Choroid plexus epithelial cell (primary cell): ENCODE measurements around the gene AP1M2.

Experiments
- DNase-seq: peaks from one replicate; pipeline ENCODE4 v3.0.0-alpha.2; 2010; ENCODE audit warnings: low read depth
- H3K4me3 ChIP-seq: 2 replicates; pipeline ENCODE4 v1.5.1; 2011; ENCODE audit warnings: low read depth, mild to moderate bottlenecking, control low read depth, low read length, moderate library complexity
- TF ChIP-seq, protein P1 (sequence below): conservative IDR thresholded peaks from 2 replicates; pipeline ENCODE4 v1.5.1; 2011; ENCODE audit warnings: low read depth, mild to moderate bottlenecking, control low read depth, inconsistent platforms, low read length, moderate library complexity

Gene AP1M2

DNA sequence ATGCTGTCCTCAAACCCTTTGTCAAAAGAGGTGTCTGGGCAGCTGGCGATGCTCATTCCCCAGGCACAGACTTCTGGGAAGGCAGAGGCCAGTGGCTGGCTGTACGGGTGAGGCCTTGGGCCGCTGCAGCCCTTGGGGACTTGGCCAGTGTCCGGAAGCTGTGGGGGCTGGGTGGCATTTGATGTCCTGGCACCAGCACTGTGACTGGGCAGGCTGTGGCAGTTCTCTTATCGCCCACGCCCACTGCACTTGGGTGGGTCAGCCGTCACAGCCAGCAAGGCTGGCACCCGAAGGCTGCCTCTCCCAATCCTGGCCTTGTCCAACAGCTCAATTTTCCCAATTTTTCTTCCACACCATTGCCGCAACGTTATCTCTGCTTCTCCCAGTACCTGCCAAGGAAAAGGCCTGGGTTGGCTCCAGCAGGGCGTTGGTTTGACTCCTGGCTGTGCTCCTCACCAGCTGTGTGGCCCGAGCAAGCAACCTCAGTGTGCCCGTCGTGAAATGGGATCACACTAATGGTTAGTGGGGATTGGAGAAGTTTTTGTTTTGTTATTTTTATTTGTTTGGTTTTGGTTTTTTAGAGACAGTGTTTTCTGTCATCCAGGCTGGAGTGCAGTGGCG is 25.5 kb upstream of the AP1M2 start:
- TF ChIP-seq, protein P1, sequence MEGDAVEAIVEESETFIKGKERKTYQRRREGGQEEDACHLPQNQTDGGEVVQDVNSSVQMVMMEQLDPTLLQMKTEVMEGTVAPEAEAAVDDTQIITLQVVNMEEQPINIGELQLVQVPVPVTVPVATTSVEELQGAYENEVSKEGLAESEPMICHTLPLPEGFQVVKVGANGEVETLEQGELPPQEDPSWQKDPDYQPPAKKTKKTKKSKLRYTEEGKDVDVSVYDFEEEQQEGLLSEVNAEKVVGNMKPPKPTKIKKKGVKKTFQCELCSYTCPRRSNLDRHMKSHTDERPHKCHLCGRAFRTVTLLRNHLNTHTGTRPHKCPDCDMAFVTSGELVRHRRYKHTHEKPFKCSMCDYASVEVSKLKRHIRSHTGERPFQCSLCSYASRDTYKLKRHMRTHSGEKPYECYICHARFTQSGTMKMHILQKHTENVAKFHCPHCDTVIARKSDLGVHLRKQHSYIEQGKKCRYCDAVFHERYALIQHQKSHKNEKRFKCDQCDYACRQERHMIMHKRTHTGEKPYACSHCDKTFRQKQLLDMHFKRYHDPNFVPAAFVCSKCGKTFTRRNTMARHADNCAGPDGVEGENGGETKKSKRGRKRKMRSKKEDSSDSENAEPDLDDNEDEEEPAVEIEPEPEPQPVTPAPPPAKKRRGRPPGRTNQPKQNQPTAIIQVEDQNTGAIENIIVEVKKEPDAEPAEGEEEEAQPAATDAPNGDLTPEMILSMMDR, result no peak
- H3K4me3 ChIP-seq, result no peak overlapping the region
- DNase-seq, result no peak

DNA sequence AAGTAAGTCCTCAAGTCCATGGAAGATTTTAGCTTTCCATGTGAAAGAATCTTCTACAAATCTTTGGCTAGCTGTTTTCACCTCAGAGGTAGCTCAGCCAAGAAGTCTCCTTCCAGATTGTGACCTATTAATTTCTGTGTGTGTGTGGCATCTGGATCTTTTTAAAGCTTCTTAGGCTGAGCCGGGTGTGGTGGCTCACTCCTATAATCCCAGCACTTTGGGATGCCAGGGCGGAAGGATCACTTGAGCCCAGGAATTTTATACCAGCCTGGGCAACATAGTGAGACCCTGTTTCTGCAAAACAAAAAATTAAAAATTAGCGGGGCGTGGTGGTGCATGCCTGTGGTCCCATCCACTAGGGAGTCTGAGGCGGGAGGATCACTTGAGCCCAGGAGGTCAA is 24.8 kb upstream of the AP1M2 start:
- no peak for DNase-seq
- no peak overlapping the region for H3K4me3 ChIP-seq
- TF ChIP-seq, protein P1, result no peak

DNA sequence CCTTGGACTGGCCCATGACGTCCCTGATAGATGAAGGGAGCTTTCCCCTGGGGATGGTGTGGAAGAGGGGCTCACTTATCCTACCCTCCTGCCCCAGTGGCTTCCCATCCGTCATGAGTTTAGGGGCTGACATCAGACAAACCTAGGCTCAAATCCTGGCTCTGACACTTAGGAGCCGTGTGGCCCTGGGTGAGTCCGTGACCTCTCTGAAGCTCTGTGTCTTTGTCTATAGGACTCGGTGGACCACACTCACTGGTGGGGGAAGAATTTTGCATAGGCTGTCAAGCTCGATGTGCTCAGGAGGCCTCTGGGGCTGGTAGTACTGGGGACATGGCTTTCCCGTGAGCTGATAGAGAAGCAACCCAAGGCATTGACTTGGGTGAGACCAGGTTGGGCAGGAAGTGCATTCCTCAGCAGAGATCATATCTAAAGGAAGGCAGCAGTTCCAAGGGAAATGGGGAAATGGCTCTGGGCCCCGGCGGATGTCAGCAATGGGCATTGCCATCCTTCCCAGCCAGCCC is 17.4 kb upstream of the AP1M2 start:
- H3K4me3 ChIP-seq, result no peak overlapping the region
- TF ChIP-seq, protein P1, result no peak
- no peak for DNase-seq

DNA sequence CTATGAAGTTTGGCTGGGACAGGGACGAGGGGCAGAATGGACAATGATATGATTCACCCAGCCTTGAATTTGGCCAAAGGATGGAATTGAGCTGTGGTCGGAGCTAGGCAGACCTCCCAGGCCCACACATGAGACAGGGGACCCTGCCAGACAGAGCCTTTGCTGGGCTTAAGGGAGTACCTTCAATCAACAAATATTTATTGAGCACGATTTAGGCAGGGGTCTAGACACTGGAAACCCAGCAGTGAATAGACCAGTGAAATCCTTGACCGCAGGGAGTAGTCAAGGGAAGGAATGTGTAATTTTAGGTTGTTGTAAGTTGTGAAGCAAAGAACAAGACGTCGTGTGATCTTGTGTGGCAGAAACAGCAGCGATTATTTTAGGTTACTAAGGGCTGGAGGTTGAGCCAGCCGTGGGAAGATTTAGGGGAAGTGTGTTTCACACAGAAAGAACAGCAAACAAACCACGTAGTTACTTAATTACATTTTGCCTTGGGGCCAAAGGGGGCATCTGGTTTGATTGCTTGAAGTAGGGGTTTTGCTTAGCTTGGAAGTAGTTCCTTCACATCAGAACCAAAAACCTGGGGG is 16.9 kb upstream of the AP1M2 start:
- TF ChIP-seq, protein P1, result no peak
- DNase-seq, result peak; percentile 69
- H3K4me3 ChIP-seq, result peak overlapping the region; percentile 99

DNA sequence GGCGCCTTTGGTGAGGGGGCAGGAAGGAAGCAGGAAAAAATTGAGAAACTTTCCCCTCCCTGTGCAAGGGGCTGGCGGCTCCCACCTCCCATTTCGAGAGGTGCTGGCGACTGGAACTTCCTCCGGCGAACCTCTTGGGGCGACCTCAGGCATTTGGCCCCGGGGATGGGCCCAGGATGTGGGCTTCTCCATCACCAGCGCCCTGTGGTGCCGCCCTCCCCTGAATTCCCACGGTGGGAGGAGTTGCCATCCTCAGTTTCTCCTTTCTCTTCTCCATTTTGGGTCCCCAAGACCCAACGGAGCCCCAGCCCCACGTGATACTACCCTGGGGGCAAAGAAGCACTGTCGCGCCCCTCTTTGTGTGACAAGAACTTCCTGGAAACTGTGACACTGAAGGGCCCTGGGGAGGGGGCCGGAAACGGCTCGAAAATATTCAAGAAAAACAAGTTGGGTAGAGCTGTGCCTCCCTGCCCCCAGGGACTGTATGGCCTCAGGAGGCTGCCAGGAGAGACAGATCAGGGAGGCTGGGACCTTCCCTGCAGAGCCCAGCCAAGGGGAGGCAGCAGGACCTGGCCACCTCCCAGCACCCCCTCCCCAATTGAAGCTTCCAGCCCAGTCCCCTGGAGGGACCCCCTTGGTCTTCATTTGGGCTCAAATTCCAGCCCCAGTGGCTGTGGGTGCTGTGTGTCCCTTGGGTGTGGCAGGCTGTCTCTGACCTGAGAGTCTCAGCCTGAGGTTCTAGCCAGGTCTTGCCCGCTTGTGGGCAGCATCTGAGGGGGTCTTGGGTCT is 16.2 kb upstream of the AP1M2 start:
- peak overlapping the region; percentile 99 for H3K4me3 ChIP-seq
- DNase-seq, result peak; percentile 18

DNA sequence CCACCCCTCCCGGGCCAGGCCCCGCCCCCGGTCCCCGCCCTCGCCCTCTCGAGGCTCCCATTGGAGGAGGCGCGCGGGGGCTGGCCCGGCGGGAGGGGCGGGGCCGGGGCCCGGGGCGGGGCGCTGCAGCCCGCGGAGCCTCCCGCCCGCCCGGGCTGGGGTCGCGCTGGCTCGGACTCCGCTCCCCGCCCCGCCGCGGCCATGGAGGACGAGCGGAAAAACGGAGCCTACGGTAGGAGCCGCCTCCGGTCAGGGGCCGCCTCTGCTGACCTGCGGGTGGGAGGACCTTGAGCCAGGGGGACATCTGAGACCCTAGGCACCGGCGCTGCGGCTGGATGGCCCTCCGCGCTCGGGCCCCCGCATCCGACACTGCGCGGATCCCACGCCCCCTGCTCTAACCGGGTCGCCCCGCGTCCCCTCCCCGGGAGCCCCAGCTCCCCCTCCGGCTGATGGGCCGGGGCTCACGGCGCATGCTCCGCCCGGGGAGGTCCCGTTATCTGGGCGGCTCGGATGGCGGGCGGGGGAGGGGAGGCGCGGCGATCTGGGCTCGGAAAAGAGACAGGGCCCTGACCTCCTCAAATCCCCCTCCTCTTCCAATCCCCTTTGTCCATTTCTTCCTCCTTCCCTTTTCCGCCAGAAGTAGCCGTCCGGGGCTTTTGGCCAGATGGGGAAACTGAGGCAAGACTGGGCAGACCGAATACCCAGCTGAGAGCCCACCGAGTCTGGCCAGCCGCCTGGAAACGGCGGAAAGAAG is 15.4 kb upstream of the AP1M2 start:
- H3K4me3 ChIP-seq, result peak overlapping the region; percentile 99
- TF ChIP-seq, protein P1, result no peak
- DNase-seq, result peak; percentile 73

More for the DNA sequence above, 16.2 kb upstream of the AP1M2 start:
- TF ChIP-seq, protein P1, result no peak
